Measurements from ENCODE around the gene HSP90AB1. TPM values are rescaled to one million over a fixed set of nuclear protein-coding genes. Genes with fewer than 3 reads are reported as not detected.

Gene HSP90AB1
- total RNA-seq, 1 donor from 2014 or later: 1,541 TPM

GRCh38 chr6:44298055-44298803 is 51.3 kb downstream of the HSP90AB1 start:
- no peak for DNase-seq (ENCODE audit: low read depth)
- TF ChIP-seq CTCF (conservative IDR thresholded peaks at IDR 0.05; ENCODE audit: low read depth, low read length): no peak
- H3K4me3 ChIP-seq (ENCODE audit: low read depth, low read length): peak overlapping the region; percentile 45

- DNase-seq (ENCODE audit: low read depth): no peak
- TF ChIP-seq CTCF (conservative IDR thresholded peaks at IDR 0.05; ENCODE audit: low read depth, low read length): no peak
- H3K4me3 ChIP-seq (ENCODE audit: low read depth, low read length): no peak overlapping the region
Measured at GRCh38 chr6:44298864-44299263, 52.0 kb downstream of the HSP90AB1 start.

GRCh38 chr6:44300292-44300823 is 53.5 kb downstream of the HSP90AB1 start:
- no peak for DNase-seq (ENCODE audit: low read depth)
- no peak overlapping the region for H3K4me3 ChIP-seq (ENCODE audit: low read depth, low read length)
- TF ChIP-seq CTCF (conservative IDR thresholded peaks at IDR 0.05; ENCODE audit: low read depth, low read length): no peak

- no peak for TF ChIP-seq CTCF (conservative IDR thresholded peaks at IDR 0.05; ENCODE audit: low read depth, low read length)
- no peak for DNase-seq (ENCODE audit: low read depth)
- no peak overlapping the region for H3K4me3 ChIP-seq (ENCODE audit: low read depth, low read length)
Measured at GRCh38 chr6:44301106-44301505, 54.2 kb downstream of the HSP90AB1 start.

- no peak for DNase-seq (ENCODE audit: low read depth)
- no peak for TF ChIP-seq CTCF (conservative IDR thresholded peaks at IDR 0.05; ENCODE audit: low read depth, low read length)
- H3K4me3 ChIP-seq (ENCODE audit: low read depth, low read length): no peak overlapping the region
Measured at GRCh38 chr6:44301782-44302564, 55.1 kb downstream of the HSP90AB1 start.

- H3K4me3 ChIP-seq (ENCODE audit: low read depth, low read length): no peak overlapping the region
- TF ChIP-seq CTCF (conservative IDR thresholded peaks at IDR 0.05; ENCODE audit: low read depth, low read length): no peak
- DNase-seq (ENCODE audit: low read depth): no peak
Measured at GRCh38 chr6:44302856-44303255, 56.0 kb downstream of the HSP90AB1 start.

Other genes with a start within 250 kb of the HSP90AB1 start
- 95.5 and 167 TPM in 2 replicates for gene MRPL14, start 119.6 kb upstream of the HSP90AB1 start, total RNA-seq
- gene TMEM63B, start 119.5 kb upstream of the HSP90AB1 start, total RNA-seq: 35.2 and 47.9 TPM in 2 replicates
- not detected in 2 replicates for gene CAPN11, start 88.3 kb upstream of the HSP90AB1 start, total RNA-seq
- gene MYMX, start 30.2 kb upstream of the HSP90AB1 start, total RNA-seq: not detected in 2 replicates
- 47.6 and 78.6 TPM in 2 replicates for gene SLC29A1, start 23.5 kb upstream of the HSP90AB1 start, total RNA-seq
- 70.9 and 76.8 TPM in 2 replicates for gene SLC35B2, start 10.4 kb downstream of the HSP90AB1 start, total RNA-seq
- gene NFKBIE, start 18.4 kb downstream of the HSP90AB1 start, total RNA-seq: 61.6 and 131 TPM in 2 replicates
- gene TMEM151B, start 23.3 kb downstream of the HSP90AB1 start, total RNA-seq: 0.07 TPM in 1 of 2 replicates, not detected in the other
- gene AARS2, start 66.2 kb downstream of the HSP90AB1 start, total RNA-seq: 10.4 and 17.6 TPM in 2 replicates
- not detected in 2 replicates for gene SPATS1, start 95.5 kb downstream of the HSP90AB1 start, total RNA-seq
- 25.4 and 25.9 TPM in 2 replicates for gene CDC5L, start 140.6 kb downstream of the HSP90AB1 start, total RNA-seq

Data from epithelial cell of proximal tubule (primary cell).